HepG2 (cell line): Measurements from ENCODE around the gene MYD88. TPM values are rescaled to one million over a fixed set of nuclear protein-coding genes. Genes with fewer than 3 reads are reported as not detected.

Experiments
- ASH2L ChIP-seq: fragments of 300-600, 200-600 bp; sonication (generic); IDR thresholded peaks from 2 replicates; pipeline ENCODE4 v1.7.0; 2017; ENCODE audit warnings: low read depth, mild to moderate bottlenecking, moderate library complexity, mixed read lengths, low read length; ENCODE audit not compliant: insufficient read length
- ATF7 ChIP-seq, 2 experiments: fragments of 450-650 bp in 1 of 2; sonication (generic) in 1 of 2; formaldehyde crosslinking in 1 of 2; IDR thresholded peaks; 2 replicates each; pipeline versions ENCODE4 v1.4.0 to v1.6.1; 2016 to 2020; ENCODE audit warnings: antibody characterized with exemption in 1 of 2, mild to moderate bottlenecking in 1 of 2, missing genetic modification reagents in 1 of 2
- ETS1 ChIP-seq: sonication (generic); formaldehyde crosslinking; IDR thresholded peaks from 2 replicates; pipeline ENCODE4 v1.4.0; 2020; ENCODE audit warnings: missing genetic modification reagents
- FOXM1 ChIP-seq: sonication (generic); formaldehyde crosslinking; IDR thresholded peaks from 2 replicates; pipeline ENCODE4 v1.5.0; 2020; ENCODE audit warnings: missing genetic modification reagents
- GTF3A ChIP-seq: sonication (generic); formaldehyde crosslinking; conservative IDR thresholded peaks from 2 replicates; pipeline ENCODE4 v1.4.0; 2020; ENCODE audit warnings: mild to moderate bottlenecking, missing genetic modification reagents
- KAT7 ChIP-seq: IDR thresholded peaks from 2 replicates; pipeline ENCODE4 v1.6.1; 2018; ENCODE audit warnings: borderline replicate concordance, missing compliant biosample characterization
- RAD51 ChIP-seq: fragments of 450-650 bp; IDR thresholded peaks from 2 replicates; pipeline ENCODE4 v1.6.1; 2016; ENCODE audit warnings: borderline replicate concordance
- RBAK ChIP-seq: sonication (generic); formaldehyde crosslinking; IDR thresholded peaks from 2 replicates; pipeline ENCODE4 v1.5.1; 2020; ENCODE audit warnings: mild to moderate bottlenecking, missing genetic modification reagents
- STAT6 ChIP-seq: sonication (generic); formaldehyde crosslinking; IDR thresholded peaks from 2 replicates; pipeline ENCODE4 v1.4.0; 2020; ENCODE audit warnings: missing genetic modification reagents, mild to moderate bottlenecking, borderline replicate concordance
- U2AF1 ChIP-seq: fragments of 200-400 bp; formaldehyde crosslinking; optimal IDR thresholded peaks from 2 replicates; pipeline ENCODE3; 2017; ENCODE audit warnings: mild to moderate bottlenecking, low read depth, low read length
- ZNF296 ChIP-seq: sonication (generic); formaldehyde crosslinking; conservative IDR thresholded peaks from 2 replicates; pipeline ENCODE4 v1.5.0; 2020; ENCODE audit warnings: mild to moderate bottlenecking, missing genetic modification reagents
- ZNF546 ChIP-seq: sonication (generic); formaldehyde crosslinking; conservative IDR thresholded peaks from 2 replicates; pipeline ENCODE4 v1.8.1; 2023; ENCODE audit warnings: mild to moderate bottlenecking, missing genetic modification reagents
- ZNF746 ChIP-seq: sonication (generic); formaldehyde crosslinking; IDR thresholded peaks from 2 replicates; pipeline ENCODE4 v1.8.0; 2022; ENCODE audit warnings: mild to moderate bottlenecking, missing genetic modification reagents
- ZNF792 ChIP-seq: IDR thresholded peaks from 2 replicates; pipeline ENCODE4 v1.6.1; 2016
- polyA plus RNA-seq, 8 experiments: library from polyadenylated mRNA; depleted of rRNA in 3 of 8; stranded (reverse) in 7 of 8; unstranded in 1 of 8; fragments of >200 nt; fragmentation: Illumina TruSeq in 4 of 8; extraction: Trizol in 4 of 8; gene quantifications; 2 replicates each; pipeline versions ENCODE4 v1.2.1 to v1.2.3, GENCODE V29; 2011 to 2016; ENCODE audit warnings: low read depth in 4 of 8, missing spikeins in 1 of 8, mixed read lengths in 1 of 8; ENCODE audit not compliant: insufficient read depth in 1 of 8
- total RNA-seq, 5 experiments: library from RNA; depleted of rRNA; stranded (reverse); fragments of >200 nt; fragmentation: Illumina TruSeq; extraction: Trizol; gene quantifications; 2 replicates each; pipeline ENCODE4 v1.2.3, GENCODE V29; 2016; ENCODE audit warnings: low read depth in 1 of 5
- TF ChIP-seq, protein P1 (sequence below): sonication (generic); formaldehyde crosslinking; IDR thresholded peaks from 2 replicates; pipeline ENCODE4 v1.4.0; 2020; ENCODE audit warnings: missing genetic modification reagents
- TF ChIP-seq, protein P2 (sequence below): sonication (generic); formaldehyde crosslinking; IDR thresholded peaks from 2 replicates; pipeline ENCODE4 v1.8.0; 2022; ENCODE audit warnings: missing genetic modification reagents, mild to moderate bottlenecking, inconsistent platforms, borderline replicate concordance
- TF ChIP-seq, protein P3 (sequence below): sonication (generic); formaldehyde crosslinking; conservative IDR thresholded peaks from 2 replicates; pipeline ENCODE4 v1.4.0; 2020; ENCODE audit warnings: mild to moderate bottlenecking, missing genetic modification reagents, moderate library complexity
- TF ChIP-seq, protein P4 (sequence below): sonication (generic); formaldehyde crosslinking; IDR thresholded peaks from 2 replicates; pipeline ENCODE4 v1.4.0; 2020; ENCODE audit warnings: mild to moderate bottlenecking, missing genetic modification reagents

Gene MYD88
- total and polyA plus RNA-seq, 2 of the 13 experiments (the other 11 are each of a cell fraction or from before 2014, with no cell fraction given): 7.6 to 32.7 TPM

DNA sequence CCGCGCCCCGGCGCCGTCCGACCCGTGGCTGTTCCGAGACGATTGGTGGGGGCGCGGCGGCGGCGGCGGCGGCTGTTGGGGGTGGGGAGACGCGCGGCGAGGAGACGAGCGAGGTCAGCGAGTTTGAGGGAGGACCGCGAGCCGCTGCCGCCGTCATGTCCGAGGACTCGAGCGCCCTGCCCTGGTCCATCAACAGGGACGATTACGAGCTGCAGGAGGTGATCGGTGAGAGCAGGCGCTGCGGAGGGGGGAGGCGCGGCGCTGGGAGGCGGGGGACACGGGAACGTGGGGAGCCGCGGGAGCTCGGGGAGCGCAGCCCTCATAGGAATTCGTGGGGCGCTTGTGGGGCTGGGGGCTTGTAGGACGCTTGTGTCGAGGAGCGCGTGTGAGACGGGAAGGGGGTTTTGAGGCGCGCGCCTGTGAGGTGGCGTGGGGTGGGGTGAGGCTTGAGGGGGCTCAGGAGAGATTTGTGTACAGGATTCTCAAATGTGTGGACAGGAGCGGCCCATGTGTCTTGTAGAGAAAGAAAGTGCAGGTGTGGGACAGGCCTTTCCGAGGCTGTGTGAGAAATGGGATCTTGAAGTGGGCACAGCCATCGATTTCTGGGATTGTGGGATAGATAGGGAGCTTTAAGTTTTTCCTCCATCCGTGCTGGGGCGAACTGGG, 27.4 kb downstream of the MYD88 start (continued):
- TF ChIP-seq GTF3A (CRISPR knock-in tag) (peak; percentile 84; the same call in 1 of the 2 replicates), KAT7 (CRISPR knock-in tag) (0 out of 2 replicates have a peak, but pooled peaks have one; percentile 40), ZNF746 (peak; percentile 10; the same call in 1 of the 2 replicates), U2AF1 (no peak), ATF7 (IDR thresholded peaks at IDR 0.05) (no peak), ATF7 (CRISPR knock-in tag; IDR thresholded peaks at IDR 0.05) (0 out of 2 replicates have a peak, but pooled peaks have one; percentile 54), ZNF546 (CRISPR knock-in tag) (no peak), STAT6 (CRISPR knock-in tag) (no peak), ETS1 (no peak), RAD51 (no peak), ZNF296 (CRISPR knock-in tag) (no peak), FOXM1 (no peak), ASH2L (no peak), ZNF792 (no peak), RBAK (CRISPR knock-in tag) (no peak)
- TF ChIP-seq, protein P1, sequence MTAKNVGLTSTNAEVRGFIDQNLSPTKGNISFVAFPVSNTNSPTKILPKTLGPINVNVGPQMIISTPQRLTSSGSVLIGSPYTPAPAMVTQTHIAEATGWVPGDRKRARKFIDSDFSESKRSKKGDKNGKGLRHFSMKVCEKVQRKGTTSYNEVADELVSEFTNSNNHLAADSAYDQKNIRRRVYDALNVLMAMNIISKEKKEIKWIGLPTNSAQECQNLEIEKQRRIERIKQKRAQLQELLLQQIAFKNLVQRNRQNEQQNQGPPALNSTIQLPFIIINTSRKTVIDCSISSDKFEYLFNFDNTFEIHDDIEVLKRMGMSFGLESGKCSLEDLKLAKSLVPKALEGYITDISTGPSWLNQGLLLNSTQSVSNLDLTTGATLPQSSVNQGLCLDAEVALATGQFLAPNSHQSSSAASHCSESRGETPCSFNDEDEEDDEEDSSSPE (CRISPR knock-in tag): no peak
- TF ChIP-seq, protein P2, sequence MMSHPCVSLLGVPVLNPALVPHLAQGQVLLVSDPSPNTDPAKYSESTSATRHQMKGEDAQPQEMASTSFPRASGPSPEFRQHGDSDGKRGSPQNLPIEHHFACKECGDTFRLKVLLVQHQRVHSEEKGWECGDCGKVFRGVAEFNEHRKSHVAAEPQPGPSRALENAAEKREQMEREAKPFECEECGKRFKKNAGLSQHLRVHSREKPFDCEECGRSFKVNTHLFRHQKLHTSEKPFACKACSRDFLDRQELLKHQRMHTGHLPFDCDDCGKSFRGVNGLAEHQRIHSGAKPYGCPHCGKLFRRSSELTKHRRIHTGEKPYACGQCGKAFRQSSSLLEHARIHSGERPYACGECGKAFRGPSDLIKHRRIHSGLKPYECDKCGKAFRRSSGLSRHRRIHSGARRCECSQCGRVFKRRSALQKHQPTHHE (CRISPR knock-in tag): peak; percentile 42; the same call in 1 of the 2 replicates
- TF ChIP-seq, protein P3, sequence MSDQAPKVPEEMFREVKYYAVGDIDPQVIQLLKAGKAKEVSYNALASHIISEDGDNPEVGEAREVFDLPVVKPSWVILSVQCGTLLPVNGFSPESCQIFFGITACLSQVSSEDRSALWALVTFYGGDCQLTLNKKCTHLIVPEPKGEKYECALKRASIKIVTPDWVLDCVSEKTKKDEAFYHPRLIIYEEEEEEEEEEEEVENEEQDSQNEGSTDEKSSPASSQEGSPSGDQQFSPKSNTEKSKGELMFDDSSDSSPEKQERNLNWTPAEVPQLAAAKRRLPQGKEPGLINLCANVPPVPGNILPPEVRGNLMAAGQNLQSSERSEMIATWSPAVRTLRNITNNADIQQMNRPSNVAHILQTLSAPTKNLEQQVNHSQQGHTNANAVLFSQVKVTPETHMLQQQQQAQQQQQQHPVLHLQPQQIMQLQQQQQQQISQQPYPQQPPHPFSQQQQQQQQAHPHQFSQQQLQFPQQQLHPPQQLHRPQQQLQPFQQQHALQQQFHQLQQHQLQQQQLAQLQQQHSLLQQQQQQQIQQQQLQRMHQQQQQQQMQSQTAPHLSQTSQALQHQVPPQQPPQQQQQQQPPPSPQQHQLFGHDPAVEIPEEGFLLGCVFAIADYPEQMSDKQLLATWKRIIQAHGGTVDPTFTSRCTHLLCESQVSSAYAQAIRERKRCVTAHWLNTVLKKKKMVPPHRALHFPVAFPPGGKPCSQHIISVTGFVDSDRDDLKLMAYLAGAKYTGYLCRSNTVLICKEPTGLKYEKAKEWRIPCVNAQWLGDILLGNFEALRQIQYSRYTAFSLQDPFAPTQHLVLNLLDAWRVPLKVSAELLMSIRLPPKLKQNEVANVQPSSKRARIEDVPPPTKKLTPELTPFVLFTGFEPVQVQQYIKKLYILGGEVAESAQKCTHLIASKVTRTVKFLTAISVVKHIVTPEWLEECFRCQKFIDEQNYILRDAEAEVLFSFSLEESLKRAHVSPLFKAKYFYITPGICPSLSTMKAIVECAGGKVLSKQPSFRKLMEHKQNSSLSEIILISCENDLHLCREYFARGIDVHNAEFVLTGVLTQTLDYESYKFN: no peak
- TF ChIP-seq, protein P4, sequence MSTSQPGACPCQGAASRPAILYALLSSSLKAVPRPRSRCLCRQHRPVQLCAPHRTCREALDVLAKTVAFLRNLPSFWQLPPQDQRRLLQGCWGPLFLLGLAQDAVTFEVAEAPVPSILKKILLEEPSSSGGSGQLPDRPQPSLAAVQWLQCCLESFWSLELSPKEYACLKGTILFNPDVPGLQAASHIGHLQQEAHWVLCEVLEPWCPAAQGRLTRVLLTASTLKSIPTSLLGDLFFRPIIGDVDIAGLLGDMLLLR: no peak
